HepG2 (cell line): ENCODE data around the gene ST13.
A peak's percentile ranks its signal among the peaks of the same experiment; 100 is the strongest.

Experiments used
- MYNN ChIP-seq: sonication (generic); formaldehyde crosslinking; IDR thresholded peaks from 2 replicates; pipeline ENCODE4 v1.4.0; 2020; ENCODE audit warnings: mild to moderate bottlenecking, low read depth, missing genetic modification reagents
- POLR2A ChIP-seq, 2 experiments: IDR thresholded peaks; 2 replicates each; pipeline ENCODE4 v1.6.1; 2011; ENCODE audit warnings: low read depth in 2 of 2, low read length in 2 of 2, mild to moderate bottlenecking in 1 of 2, moderate library complexity in 1 of 2; ENCODE audit not compliant: insufficient read depth in 1 of 2
- RFX3 ChIP-seq: IDR thresholded peaks from 2 replicates; pipeline ENCODE4 v1.6.1; 2016; ENCODE audit warnings: missing biosample characterization, missing genetic modification reagents
- TCF7L2 ChIP-seq: IDR thresholded peaks from 2 replicates; pipeline ENCODE4 v1.6.1; 2011; ENCODE audit warnings: mild to moderate bottlenecking, low read depth, low read length, moderate library complexity
- TRIM24 ChIP-seq: sonication (generic); formaldehyde crosslinking; IDR thresholded peaks from 2 replicates; pipeline ENCODE4 v1.8.0; 2022; ENCODE audit warnings: mild to moderate bottlenecking, missing genetic modification reagents
- ZNF274 ChIP-seq: sonication (generic); formaldehyde crosslinking; IDR thresholded peaks from 2 replicates; pipeline ENCODE4 v1.5.1; 2020; ENCODE audit warnings: mild to moderate bottlenecking, missing genetic modification reagents
- ZNF496 ChIP-seq: sonication (generic); formaldehyde crosslinking; IDR thresholded peaks from 2 replicates; pipeline ENCODE4 v1.8.1; 2023; ENCODE audit warnings: mild to moderate bottlenecking, moderate library complexity, missing genetic modification reagents; ENCODE audit not compliant: insufficient replicate concordance
- TF ChIP-seq, protein P1 (sequence below), 2 experiments: sonication (generic) in 1 of 2; formaldehyde crosslinking in 1 of 2; IDR thresholded peaks; 2 replicates each; pipeline versions ENCODE4 v1.5.1 to v1.6.1; 2011 to 2020; ENCODE audit warnings: borderline replicate concordance in 1 of 2, low read depth in 1 of 2, low read length in 1 of 2, mild to moderate bottlenecking in 1 of 2, missing genetic modification reagents in 1 of 2, moderate library complexity in 1 of 2
- TF ChIP-seq, protein P2 (sequence below): sonication (generic); formaldehyde crosslinking; IDR thresholded peaks from 2 replicates; pipeline ENCODE4 v1.5.0; 2020; ENCODE audit warnings: mild to moderate bottlenecking, missing genetic modification reagents, moderate library complexity
- TF ChIP-seq, protein P3 (sequence below): sonication (generic); formaldehyde crosslinking; IDR thresholded peaks from 2 replicates; pipeline ENCODE4 v1.5.1; 2020; ENCODE audit warnings: missing genetic modification reagents, mild to moderate bottlenecking, borderline replicate concordance
- TF ChIP-seq, protein P4 (sequence below): sonication (generic); formaldehyde crosslinking; IDR thresholded peaks from 2 replicates; pipeline ENCODE4 v1.8.0; 2022; ENCODE audit warnings: missing genetic modification reagents, mild to moderate bottlenecking, inconsistent platforms, borderline replicate concordance

DNA sequence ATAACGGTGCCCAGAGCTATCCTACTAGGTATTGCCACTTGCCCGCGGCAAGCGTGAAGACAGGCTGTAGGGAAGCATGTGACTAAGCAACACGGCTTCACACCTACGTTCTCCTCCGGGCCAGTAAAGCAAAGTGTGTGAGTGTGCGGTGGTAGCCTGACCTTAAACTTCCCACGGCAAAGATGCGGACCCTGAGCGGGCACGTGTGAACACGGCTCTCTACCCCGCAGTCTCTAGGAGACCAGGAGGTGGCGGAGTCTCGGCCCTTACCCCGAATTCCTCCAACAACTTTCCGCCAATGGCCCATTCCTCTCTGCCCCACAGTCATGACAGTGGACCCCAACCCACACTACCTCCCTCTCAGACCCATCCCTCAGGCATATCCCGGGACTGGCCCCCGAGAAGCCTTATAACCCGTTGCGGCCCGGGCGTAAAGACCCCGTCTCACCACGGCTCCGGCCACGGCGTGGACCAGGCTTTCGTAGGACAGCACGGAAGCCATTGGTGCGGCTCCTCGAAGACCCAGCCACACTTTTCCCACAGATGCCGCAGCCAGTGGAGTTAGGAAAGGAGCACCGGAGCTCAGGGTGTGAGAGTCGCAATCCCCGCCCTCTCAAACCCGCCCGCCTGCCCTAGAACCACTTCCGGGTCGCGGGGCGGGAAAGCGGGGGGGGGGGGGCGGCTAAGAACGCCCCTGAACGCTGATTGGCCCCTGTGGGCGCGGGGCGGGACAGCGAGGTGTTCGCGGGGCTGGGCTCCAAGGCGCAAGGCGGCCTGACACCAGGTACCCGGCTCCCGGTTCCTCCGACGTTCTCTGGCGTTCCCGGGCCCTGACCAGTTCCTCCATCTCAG lies 37.5 kb downstream of the ST13 start, which contains the start of gene SLC25A17:
- TF ChIP-seq, protein P1, sequence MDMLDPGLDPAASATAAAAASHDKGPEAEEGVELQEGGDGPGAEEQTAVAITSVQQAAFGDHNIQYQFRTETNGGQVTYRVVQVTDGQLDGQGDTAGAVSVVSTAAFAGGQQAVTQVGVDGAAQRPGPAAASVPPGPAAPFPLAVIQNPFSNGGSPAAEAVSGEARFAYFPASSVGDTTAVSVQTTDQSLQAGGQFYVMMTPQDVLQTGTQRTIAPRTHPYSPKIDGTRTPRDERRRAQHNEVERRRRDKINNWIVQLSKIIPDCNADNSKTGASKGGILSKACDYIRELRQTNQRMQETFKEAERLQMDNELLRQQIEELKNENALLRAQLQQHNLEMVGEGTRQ (IDR thresholded peaks at IDR 0.05; ENCODE audit: low read depth, low read length): no peak
- TF ChIP-seq, protein P1 (CRISPR knock-in tag; IDR thresholded peaks at IDR 0.05; ENCODE audit: borderline replicate concordance): 0 out of 2 replicates have a peak, but pooled peaks have one; percentile 37
- TF ChIP-seq RFX3 (CRISPR knock-in tag): no peak
- no peak for TF ChIP-seq ZNF496 (CRISPR knock-in tag)
- TF ChIP-seq TCF7L2: no peak
- TF ChIP-seq, protein P2, sequence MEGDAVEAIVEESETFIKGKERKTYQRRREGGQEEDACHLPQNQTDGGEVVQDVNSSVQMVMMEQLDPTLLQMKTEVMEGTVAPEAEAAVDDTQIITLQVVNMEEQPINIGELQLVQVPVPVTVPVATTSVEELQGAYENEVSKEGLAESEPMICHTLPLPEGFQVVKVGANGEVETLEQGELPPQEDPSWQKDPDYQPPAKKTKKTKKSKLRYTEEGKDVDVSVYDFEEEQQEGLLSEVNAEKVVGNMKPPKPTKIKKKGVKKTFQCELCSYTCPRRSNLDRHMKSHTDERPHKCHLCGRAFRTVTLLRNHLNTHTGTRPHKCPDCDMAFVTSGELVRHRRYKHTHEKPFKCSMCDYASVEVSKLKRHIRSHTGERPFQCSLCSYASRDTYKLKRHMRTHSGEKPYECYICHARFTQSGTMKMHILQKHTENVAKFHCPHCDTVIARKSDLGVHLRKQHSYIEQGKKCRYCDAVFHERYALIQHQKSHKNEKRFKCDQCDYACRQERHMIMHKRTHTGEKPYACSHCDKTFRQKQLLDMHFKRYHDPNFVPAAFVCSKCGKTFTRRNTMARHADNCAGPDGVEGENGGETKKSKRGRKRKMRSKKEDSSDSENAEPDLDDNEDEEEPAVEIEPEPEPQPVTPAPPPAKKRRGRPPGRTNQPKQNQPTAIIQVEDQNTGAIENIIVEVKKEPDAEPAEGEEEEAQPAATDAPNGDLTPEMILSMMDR: peak; percentile 57
- TF ChIP-seq, protein P3, sequence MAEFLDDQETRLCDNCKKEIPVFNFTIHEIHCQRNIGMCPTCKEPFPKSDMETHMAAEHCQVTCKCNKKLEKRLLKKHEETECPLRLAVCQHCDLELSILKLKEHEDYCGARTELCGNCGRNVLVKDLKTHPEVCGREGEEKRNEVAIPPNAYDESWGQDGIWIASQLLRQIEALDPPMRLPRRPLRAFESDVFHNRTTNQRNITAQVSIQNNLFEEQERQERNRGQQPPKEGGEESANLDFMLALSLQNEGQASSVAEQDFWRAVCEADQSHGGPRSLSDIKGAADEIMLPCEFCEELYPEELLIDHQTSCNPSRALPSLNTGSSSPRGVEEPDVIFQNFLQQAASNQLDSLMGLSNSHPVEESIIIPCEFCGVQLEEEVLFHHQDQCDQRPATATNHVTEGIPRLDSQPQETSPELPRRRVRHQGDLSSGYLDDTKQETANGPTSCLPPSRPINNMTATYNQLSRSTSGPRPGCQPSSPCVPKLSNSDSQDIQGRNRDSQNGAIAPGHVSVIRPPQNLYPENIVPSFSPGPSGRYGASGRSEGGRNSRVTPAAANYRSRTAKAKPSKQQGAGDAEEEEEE (CRISPR knock-in tag): no peak
- TF ChIP-seq ZNF274 (CRISPR knock-in tag): peak; percentile 68; the same call in 1 of the 2 replicates
- no peak; the same call in 1 of the 2 replicates for TF ChIP-seq MYNN (CRISPR knock-in tag)
- TF ChIP-seq POLR2A (IDR thresholded peaks at IDR 0.05; ENCODE audit: insufficient read depth in 1 of 2, low read depth in 2 of 2, low read length in 2 of 2): peak; percentile 25 to 76; a peak in 3 of 4 replicates
- TF ChIP-seq, protein P4, sequence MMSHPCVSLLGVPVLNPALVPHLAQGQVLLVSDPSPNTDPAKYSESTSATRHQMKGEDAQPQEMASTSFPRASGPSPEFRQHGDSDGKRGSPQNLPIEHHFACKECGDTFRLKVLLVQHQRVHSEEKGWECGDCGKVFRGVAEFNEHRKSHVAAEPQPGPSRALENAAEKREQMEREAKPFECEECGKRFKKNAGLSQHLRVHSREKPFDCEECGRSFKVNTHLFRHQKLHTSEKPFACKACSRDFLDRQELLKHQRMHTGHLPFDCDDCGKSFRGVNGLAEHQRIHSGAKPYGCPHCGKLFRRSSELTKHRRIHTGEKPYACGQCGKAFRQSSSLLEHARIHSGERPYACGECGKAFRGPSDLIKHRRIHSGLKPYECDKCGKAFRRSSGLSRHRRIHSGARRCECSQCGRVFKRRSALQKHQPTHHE (CRISPR knock-in tag): no peak
- TF ChIP-seq TRIM24: no peak
